H1 (cell line): Measurements from ENCODE around the gene SCCPDH. TPM values are rescaled to one million over a fixed set of nuclear protein-coding genes. Genes with fewer than 3 reads are reported as not detected.
"Not testable (repeated sequence)": the region's sequence is repeated elsewhere in the genome, so short reads cannot be mapped to it uniquely, and the experiment has no call there.

Experiments
- CTCF ChIA-PET: fragments of 300-600 bp; sonication (Branson Sonifier 250); formaldehyde crosslinking; loops from one replicate; lab custom pipeline; 2021; ENCODE audit not compliant: partially characterized antibody; lab: Charles Lee
- POLR2A ChIA-PET: fragments of 300-600 bp; sonication (Branson Sonifier 250); formaldehyde crosslinking; loops from one replicate; lab custom pipeline; 2021; ENCODE audit warnings: inconsistent platforms; ENCODE audit not compliant: partially characterized antibody; lab: Charles Lee
- DNase-seq, 2 experiments: peaks; one replicate each; pipeline versions ENCODE4 v3.0.0 to v3.0.0-alpha.2; 2010 to 2022; ENCODE audit warnings: low spot score in 2 of 2, low read depth in 1 of 2, mixed read lengths in 1 of 2
- FAIRE-seq: peaks from 2 replicates; lab custom pipeline; 2011; peaks lifted over from hg19 to GRCh38; lab: Jason Lieb, UNC
- H2AFZ ChIP-seq: 2 replicates; pipeline ENCODE4 v1.8.1; 2012; ENCODE audit warnings: low read length, inconsistent platforms
- H2AK5ac ChIP-seq: 2 replicates; pipeline ENCODE4 v1.6.1; 2013; ENCODE audit warnings: low read depth, low read length
- H2BK120ac ChIP-seq: replicated peaks from 2 replicates; pipeline ENCODE3; 2013; ENCODE audit warnings: low read depth, low read length, inconsistent platforms
- H2BK12ac ChIP-seq: 2 replicates; pipeline ENCODE4 v1.6.1; 2013; ENCODE audit warnings: low read depth, low read length
- H2BK15ac ChIP-seq: 2 replicates; pipeline ENCODE4 v1.6.1; 2013; ENCODE audit warnings: low read length
- H2BK20ac ChIP-seq: 2 replicates; pipeline ENCODE4 v1.6.1; 2013; ENCODE audit warnings: low read length
- H2BK5ac ChIP-seq: 2 replicates; pipeline ENCODE4 v1.6.1; 2013; ENCODE audit warnings: low read depth, low read length
- H3K14ac ChIP-seq: 2 replicates; pipeline ENCODE4 v1.6.1; 2013; ENCODE audit warnings: inconsistent platforms; ENCODE audit not compliant: insufficient read length
- H3K18ac ChIP-seq: 2 replicates; pipeline ENCODE4 v1.6.1; 2013; ENCODE audit warnings: low read length; ENCODE audit errors: extremely low read depth
- H3K23ac ChIP-seq: 2 replicates; pipeline ENCODE4 v1.6.1; 2013; ENCODE audit warnings: inconsistent platforms; ENCODE audit not compliant: insufficient read length
- H3K23me2 ChIP-seq: 2 replicates; pipeline ENCODE4 v1.6.1; 2013; ENCODE audit warnings: low read depth, low read length
- H3K27ac ChIP-seq: 2 replicates; pipeline ENCODE4 v1.6.1; 2011; ENCODE audit warnings: low read depth, low read length, inconsistent platforms
- H3K27me3 ChIP-seq, 4 experiments: replicated peaks in 1 of 4; 1 replicate in 1 of 4; 2 replicates in 3 of 4; pipeline versions ENCODE4 v1.6.1 to v1.8.1; 2011 to 2013; ENCODE audit warnings: low read length in 3 of 4, mild to moderate bottlenecking in 3 of 4, inconsistent platforms in 2 of 4, mixed read lengths in 2 of 4, moderate library complexity in 1 of 4; ENCODE audit not compliant: control insufficient read depth in 3 of 4, insufficient read depth in 3 of 4; ENCODE audit errors: extremely low read depth in 1 of 4
- H3K36me3 ChIP-seq, 4 experiments: 2 replicates each; pipeline versions ENCODE4 v1.6.1 to v1.8.1; 2011 to 2013; ENCODE audit warnings: mild to moderate bottlenecking in 4 of 4, low read length in 3 of 4, moderate library complexity in 2 of 4, control low read depth in 1 of 4, inconsistent platforms in 1 of 4; ENCODE audit not compliant: insufficient read depth in 4 of 4, control insufficient read depth in 2 of 4
- H3K4ac ChIP-seq: replicated peaks from 2 replicates; pipeline ENCODE3; 2013; ENCODE audit warnings: low read length, low read depth, mixed read lengths, inconsistent platforms; ENCODE audit not compliant: insufficient read length
- H3K4me1 ChIP-seq, 4 experiments: replicated peaks in 1 of 4; 1 replicate in 1 of 4; 2 replicates in 3 of 4; pipeline versions ENCODE4 v1.6.1 to v1.8.1; 2011 to 2013; ENCODE audit warnings: low read length in 3 of 4, inconsistent platforms in 2 of 4, mixed read lengths in 1 of 4; ENCODE audit not compliant: insufficient read depth in 4 of 4, control insufficient read depth in 3 of 4
- H3K4me2 ChIP-seq, 2 experiments: 2 replicates each; pipeline versions ENCODE4 v1.6.1 to v1.8.1; 2011 to 2013; ENCODE audit warnings: low read depth in 2 of 2, low read length in 2 of 2, control low read depth in 1 of 2, inconsistent platforms in 1 of 2, mild to moderate bottlenecking in 1 of 2; ENCODE audit not compliant: insufficient read depth in 1 of 2
- H3K4me3 ChIP-seq, 4 experiments: fragments of 200-600, 300-600 bp in 1 of 4; sonication (generic), shearing (Covaris generic), sonication (Bioruptor Twin) in 1 of 4; 2 replicates each; pipeline versions ENCODE4 v1.5.1 to v1.8.1; 2011 to 2016; ENCODE audit warnings: low read length in 4 of 4, low read depth in 3 of 4, control low read depth in 2 of 4, inconsistent platforms in 2 of 4, mild to moderate bottlenecking in 2 of 4, mixed read lengths in 1 of 4, moderate library complexity in 1 of 4; ENCODE audit not compliant: insufficient read depth in 2 of 4; ENCODE audit errors: extremely low read depth in 1 of 4
- H3K56ac ChIP-seq: replicated peaks from 2 replicates; pipeline ENCODE3; 2013; ENCODE audit warnings: low read depth, mild to moderate bottlenecking, mixed read lengths, low read length, inconsistent platforms; ENCODE audit not compliant: insufficient read length
- H3K79me1 ChIP-seq: 2 replicates; pipeline ENCODE4 v1.6.1; 2013; ENCODE audit warnings: low read depth, low read length, control low read depth
- H3K79me2 ChIP-seq, 2 experiments: 2 replicates each; pipeline versions ENCODE4 v1.6.1 to v1.8.1; 2012 to 2013; ENCODE audit warnings: low read length in 2 of 2, mild to moderate bottlenecking in 2 of 2, inconsistent platforms in 1 of 2; ENCODE audit not compliant: insufficient read depth in 2 of 2, control insufficient read depth in 1 of 2
- H3K9ac ChIP-seq, 4 experiments: replicated peaks in 1 of 4; 1 replicate in 1 of 4; 2 replicates in 3 of 4; pipeline versions ENCODE4 v1.6.1 to v1.8.1; 2011 to 2013; ENCODE audit warnings: low read depth in 3 of 4, low read length in 3 of 4, control low read depth in 2 of 4, mild to moderate bottlenecking in 2 of 4, moderate library complexity in 2 of 4, inconsistent platforms in 1 of 4; ENCODE audit errors: extremely low read depth in 1 of 4
- H3K9me3 ChIP-seq, 2 experiments: 2 replicates each; pipeline versions ENCODE4 v1.6.1 to v1.8.1; 2012 to 2013; ENCODE audit warnings: mild to moderate bottlenecking in 2 of 2, moderate library complexity in 2 of 2, control low read depth in 1 of 2, inconsistent platforms in 1 of 2, low read depth in 1 of 2, low read length in 1 of 2, mixed read lengths in 1 of 2; ENCODE audit not compliant: insufficient read depth in 2 of 2
- H4K20me1 ChIP-seq, 2 experiments: replicated peaks in 1 of 2; 2 replicates each; pipeline versions ENCODE3 to v1.8.1; 2011 to 2013; ENCODE audit warnings: inconsistent platforms in 2 of 2, low read length in 2 of 2, mild to moderate bottlenecking in 1 of 2; ENCODE audit not compliant: insufficient read depth in 2 of 2, control insufficient read depth in 1 of 2
- H4K5ac ChIP-seq: 2 replicates; pipeline ENCODE4 v1.6.1; 2013; ENCODE audit warnings: low read length, low read depth, mixed read lengths, inconsistent platforms; ENCODE audit not compliant: insufficient read length
- H4K8ac ChIP-seq: 2 replicates; pipeline ENCODE4 v1.8.0; 2013; ENCODE audit warnings: mild to moderate bottlenecking, moderate library complexity, low read length, inconsistent platforms; ENCODE audit not compliant: insufficient read depth; ENCODE audit errors: extremely low read depth
- H4K91ac ChIP-seq: replicated peaks from 2 replicates; pipeline ENCODE3; 2013; ENCODE audit warnings: low read length, mixed read lengths, inconsistent platforms; ENCODE audit not compliant: insufficient read length
- WGBS, 2 experiments: shearing (Covaris generic) in 1 of 2; methylation state at CpG; one replicate each; pipeline versions ENCODE4 v1.1.6 to v1.1.7; 2013 to 2015; ENCODE audit warnings: low lambda C conversion rate in 2 of 2, mixed read lengths in 2 of 2, inconsistent platforms in 1 of 2, low coverage in 1 of 2, missing lambda C conversion rate in 1 of 2; ENCODE audit not compliant: insufficient replicate concordance in 2 of 2, insufficient coverage in 1 of 2, insufficient read length in 1 of 2; ENCODE audit errors: extremely low coverage in 1 of 2, missing lambda C conversion rate in 1 of 2; 5-methylcytosine and 5-hydroxymethylcytosine counted together
- polyA plus RNA-seq, 7 experiments: library from polyadenylated mRNA; depleted of rRNA in 3 of 7; stranded (reverse) in 5 of 7; unstranded in 2 of 7; fragments of >200 nt in 5 of 7; fragments of 200-250 nt in 2 of 7; gene quantifications; 1 replicate in 5 of 7; 2 replicates in 1 of 7; 4 replicates in 1 of 7; pipeline versions ENCODE4 v1.2.1 to v1.2.3, GENCODE V29; 2011 to 2013; ENCODE audit warnings: missing spikeins in 2 of 7, mixed read lengths in 2 of 7
- total RNA-seq: library from RNA; stranded (reverse); fragmentation: NEBNext Ultra II Directional; extraction: Animal tissue kit (Norgen Biotek cat#: 25700); gene quantifications from 2 replicates; pipeline ENCODE4 v1.2.1, GENCODE V29; 2021

Gene SCCPDH
- total and polyA plus RNA-seq, 2 of the 8 experiments (the other 6 are each of a cell fraction or from before 2014, with no cell fraction given), result 9.5 to 17.0 TPM

GRCh38 chr1:246813325-246813724 is 89.1 kb downstream of the SCCPDH start:
- H3K27me3 ChIP-seq, H3K23ac ChIP-seq, H2AK5ac ChIP-seq, H3K23me2 ChIP-seq, H4K91ac ChIP-seq, H3K18ac ChIP-seq, H2BK20ac ChIP-seq, H3K4me3 ChIP-seq, H3K79me1 ChIP-seq, H3K9me3 ChIP-seq, H3K79me2 ChIP-seq, POLR2A ChIA-PET, CTCF ChIA-PET, H3K56ac ChIP-seq, DNase-seq, H3K4ac ChIP-seq, H4K8ac ChIP-seq, H2BK120ac ChIP-seq, H4K20me1 ChIP-seq, H2BK15ac ChIP-seq, H3K36me3 ChIP-seq, H2AFZ ChIP-seq, FAIRE-seq, H3K14ac ChIP-seq, H2BK12ac ChIP-seq, H3K9ac ChIP-seq, H3K27ac ChIP-seq: not testable (repeated sequence)
- Histone ChIP-seq H3K4me2 (peak overlapping the region in 1 of 2 experiments; percentile 32; a peak in 1 of 4 replicates), H3K4me1 (peaks cover 4 to 10% (median 7%) of the 10 kb centered on the region in 4 experiments), H4K5ac (peak overlapping the region; percentile 68), H2BK5ac (peak overlapping the region; percentile 85; the same call in 1 of the 2 replicates)
- 73% methylated on average over 4 of the region's 4 CpGs; no CpG with 5 or more reads in 1 of the 2 experiments for WGBS, 2 experiments
